Mucosa of gallbladder (tissue), 1 donor: ENCODE results near the gene CST6. TPM values are rescaled to one million over a fixed set of nuclear protein-coding genes. Genes with fewer than 3 reads are reported as not detected.

Source experiments
- DNase-seq: peaks from one replicate; pipeline ENCODE4 v3.0.0-alpha.2; 2020; ENCODE audit warnings: low spot score
- total RNA-seq: library from RNA; stranded (reverse); gene quantifications from one replicate; pipeline ENCODE4 v1.2.1, GENCODE V29; 2021
- donor health status: DM: no; HTN: no; CAD: no.

CST6 gene
- total RNA-seq: 1.0 TPM

GRCh38 chr11:66011785-66012303 is at the start of gene CST6:
Gene CST6 (plus strand): TSS chr11:66012008. CDS start chr11:66012045, 37 bp downstream.
- no peak for DNase-seq

GRCh38 chr11:65962141-65962564 is 49.7 kb upstream of the CST6 start:
- no peak for DNase-seq

GRCh38 chr11:65964906-65965305 is 46.9 kb upstream of the CST6 start:
- no peak for DNase-seq

GRCh38 chr11:65965986-65966762 is 45.6 kb upstream of the CST6 start:
- no peak for DNase-seq

- DNase-seq: no peak
Observed at GRCh38 chr11:65967329-65967934, 44.4 kb upstream of the CST6 start.

GRCh38 chr11:65968600-65969482 is 43.0 kb upstream of the CST6 start:
- no peak for DNase-seq

GRCh38 chr11:65972116-65972515 is 39.7 kb upstream of the CST6 start:
- no peak for DNase-seq

- no peak for DNase-seq
Observed at GRCh38 chr11:65973439-65974110, 38.2 kb upstream of the CST6 start.

GRCh38 chr11:65975771-65976170 is 36.0 kb upstream of the CST6 start:
- no peak for DNase-seq

GRCh38 chr11:65976216-65977176 is 35.3 kb upstream of the CST6 start:
- DNase-seq: no peak

GRCh38 chr11:65977621-65978390 is 34.0 kb upstream of the CST6 start:
- DNase-seq: no peak

- DNase-seq: no peak
Observed at GRCh38 chr11:65978391-65979238, 33.2 kb upstream of the CST6 start.

- DNase-seq: no peak
Observed at GRCh38 chr11:65979261-65979759, 32.5 kb upstream of the CST6 start.

GRCh38 chr11:65981101-65981740 is 30.6 kb upstream of the CST6 start:
- no peak for DNase-seq

GRCh38 chr11:65981972-65982823 is 29.6 kb upstream of the CST6 start:
- no peak for DNase-seq

- no peak for DNase-seq
Observed at GRCh38 chr11:65982824-65983588, 28.8 kb upstream of the CST6 start.
